Measurements from ENCODE around the gene EPB41.
"Not testable (repeated sequence)": the region's sequence is repeated elsewhere in the genome, so short reads cannot be mapped to it uniquely, and the experiment has no call there.

EPB41 gene

DNA sequence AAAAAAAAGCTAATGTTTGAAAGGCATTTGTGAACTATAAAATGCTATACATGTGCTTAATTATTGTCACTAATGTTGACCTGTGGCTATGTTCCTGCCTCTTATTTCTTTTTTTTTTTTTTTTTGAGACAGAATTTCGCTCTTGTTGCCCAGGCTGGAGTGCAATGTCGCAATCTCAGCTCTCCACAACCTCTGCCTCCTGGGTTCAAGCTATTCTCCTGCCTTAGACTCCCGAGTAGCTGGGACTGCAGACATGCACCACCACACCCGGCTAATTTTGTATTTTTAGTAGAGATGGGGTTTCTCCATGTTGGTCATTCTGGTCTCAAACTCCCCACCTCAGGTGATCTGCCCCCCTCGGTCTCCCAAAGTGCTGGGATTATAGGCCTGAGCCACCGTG is 193.7 kb downstream of the EPB41 start:
- not testable (repeated sequence) for DNase-seq (ENCODE audit: low read depth in 2 of 2)

DNA sequence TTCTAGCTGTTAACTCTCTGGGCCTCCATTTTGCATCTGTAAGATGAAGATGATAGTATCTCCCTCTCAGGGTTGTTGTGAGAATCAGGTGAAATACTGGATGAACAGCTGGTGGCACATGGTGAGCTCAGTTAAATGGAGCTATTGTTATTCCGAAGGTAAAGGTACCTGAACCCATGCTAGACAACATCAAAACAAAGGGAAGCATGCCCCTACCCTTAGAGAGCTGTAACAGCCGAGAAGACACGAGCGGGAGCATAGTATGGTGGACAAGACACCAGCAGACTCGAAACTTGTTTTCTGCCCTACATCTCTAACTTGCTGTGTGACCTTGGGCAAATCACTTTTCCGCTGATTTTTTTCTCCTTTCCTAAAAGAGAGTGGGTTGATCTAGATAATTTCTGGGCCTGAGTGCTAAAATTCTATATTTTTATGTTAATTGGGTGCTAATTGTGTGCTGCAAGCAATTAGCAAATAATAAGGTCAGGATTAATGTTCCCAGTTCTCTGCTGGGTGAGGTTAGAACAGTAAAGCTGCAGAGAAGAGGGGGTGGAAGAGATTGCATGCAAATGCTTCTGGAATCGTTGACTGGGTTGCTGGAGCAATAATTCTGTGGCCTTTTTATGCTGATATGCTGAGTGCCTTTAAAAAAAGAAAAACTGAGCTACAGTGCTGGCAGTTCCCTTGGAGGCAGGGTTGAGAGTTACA is 198.5 kb downstream of the EPB41 start:
- no peak for DNase-seq (ENCODE audit: low read depth in 2 of 2)

DNA sequence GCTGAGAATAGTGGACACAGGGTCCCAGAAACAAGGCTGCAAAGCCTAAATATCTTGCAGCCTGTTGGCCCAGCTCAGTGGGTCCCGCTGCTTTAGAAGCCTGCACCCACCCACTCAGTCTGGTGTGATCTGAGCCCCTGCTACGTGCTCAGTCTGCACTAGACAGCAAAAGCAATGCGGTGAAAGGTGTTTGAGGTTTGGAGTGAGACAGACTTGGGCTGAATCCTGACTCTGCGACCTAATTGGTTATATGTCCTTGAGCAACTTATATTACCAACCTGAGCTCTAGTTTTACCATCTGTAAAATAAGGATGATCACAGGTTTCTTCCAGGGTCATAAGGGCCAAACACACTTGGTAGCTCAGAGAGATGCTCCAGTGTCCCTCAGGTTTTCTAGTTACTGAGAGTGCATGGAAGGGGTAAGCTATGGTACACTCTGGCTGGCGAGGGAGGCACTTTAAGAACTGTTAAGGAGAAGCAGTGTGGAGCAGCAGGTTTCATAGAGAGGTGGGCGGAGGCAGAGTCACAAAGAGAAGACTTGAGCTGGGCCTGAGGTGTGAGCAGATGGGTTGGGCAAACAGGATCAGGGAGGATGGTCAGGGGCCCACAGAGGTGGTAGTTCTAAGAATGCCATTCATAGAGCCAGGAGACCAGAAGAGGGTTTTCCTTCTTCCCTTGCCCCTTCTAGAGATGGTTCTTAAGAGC is 199.2 kb downstream of the EPB41 start:
- no peak for DNase-seq (ENCODE audit: low read depth in 2 of 2)

DNA sequence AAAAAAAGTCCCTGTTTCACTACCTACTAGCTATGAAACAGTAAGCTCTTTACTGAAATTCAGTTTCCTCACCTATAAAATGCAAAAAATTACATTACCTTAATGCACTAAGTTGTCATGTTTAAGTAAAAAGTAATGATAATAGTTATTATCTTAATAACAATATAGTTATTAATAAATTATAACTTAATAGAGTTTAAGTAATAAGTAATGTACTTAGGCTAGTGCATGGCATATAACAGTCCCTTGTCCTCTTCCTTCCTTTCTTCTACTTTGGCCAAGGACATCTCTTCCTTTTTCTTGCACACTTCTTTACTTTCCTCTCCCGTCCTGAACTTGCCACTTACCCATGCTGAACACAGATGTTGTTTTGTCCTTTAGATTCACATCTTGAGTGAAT is 200.3 kb downstream of the EPB41 start:
- DNase-seq (ENCODE audit: low read depth in 2 of 2) = no peak

DNA sequence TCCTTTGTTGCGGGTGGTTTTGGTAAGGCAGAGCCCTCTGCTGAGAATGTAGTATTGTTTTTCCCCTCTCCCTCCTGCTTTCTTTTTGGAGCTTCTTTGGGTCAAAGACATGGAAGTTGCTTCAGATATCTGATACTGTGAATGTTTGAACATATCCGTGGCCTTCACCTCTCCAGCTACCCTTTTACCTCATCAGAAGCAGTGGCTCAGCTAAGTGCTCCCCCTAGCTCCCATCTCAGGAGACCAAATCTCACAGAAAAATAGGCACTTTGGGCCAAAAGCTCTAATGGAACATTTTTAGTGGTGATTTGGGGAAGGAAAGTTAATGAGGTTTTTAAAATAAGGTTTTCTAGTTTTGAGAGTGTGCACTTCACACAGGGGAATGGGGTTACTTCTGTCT is 203.0 kb downstream of the EPB41 start:
- DNase-seq (ENCODE audit: low read depth in 2 of 2) = no peak

DNA sequence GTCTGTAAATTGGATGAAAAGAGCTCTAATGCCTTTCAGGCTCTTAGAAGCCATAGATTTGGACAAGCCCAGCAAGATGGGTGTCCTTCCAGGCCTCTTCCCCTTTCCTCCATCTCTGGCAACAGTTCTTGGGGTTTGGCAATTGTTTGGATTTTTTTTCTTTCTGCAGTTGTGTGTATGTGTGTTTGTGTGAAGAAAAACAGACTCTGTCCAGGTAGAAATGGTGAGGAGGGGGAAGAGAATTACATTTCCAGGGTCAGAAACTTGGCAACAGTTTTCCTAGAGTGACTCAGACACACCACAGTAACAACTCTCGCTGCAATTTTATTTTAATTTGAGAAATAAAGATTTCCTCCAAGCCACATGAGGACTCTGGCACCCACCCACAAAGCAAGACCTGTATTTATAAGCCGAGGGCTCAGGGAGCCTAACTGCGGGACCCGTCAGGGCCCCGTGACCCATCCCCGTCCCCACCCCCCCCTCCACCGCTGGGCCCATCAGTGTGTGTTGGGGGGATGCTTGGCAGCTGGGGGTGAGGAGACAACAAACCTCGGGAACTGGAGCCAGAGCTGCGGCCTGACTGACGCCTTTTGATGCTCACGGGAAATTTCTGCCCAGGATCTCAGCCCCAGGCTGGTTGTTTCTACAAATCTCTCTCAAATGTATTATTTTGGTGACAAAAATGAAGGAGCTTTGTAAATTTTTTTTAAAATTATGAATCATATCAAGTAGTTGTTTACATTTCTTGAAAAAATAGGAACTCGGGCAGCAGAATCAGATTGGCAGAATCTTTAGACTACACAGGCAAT is 205.0 kb downstream of the EPB41 start:
- no peak for DNase-seq (ENCODE audit: low read depth in 2 of 2)

DNA sequence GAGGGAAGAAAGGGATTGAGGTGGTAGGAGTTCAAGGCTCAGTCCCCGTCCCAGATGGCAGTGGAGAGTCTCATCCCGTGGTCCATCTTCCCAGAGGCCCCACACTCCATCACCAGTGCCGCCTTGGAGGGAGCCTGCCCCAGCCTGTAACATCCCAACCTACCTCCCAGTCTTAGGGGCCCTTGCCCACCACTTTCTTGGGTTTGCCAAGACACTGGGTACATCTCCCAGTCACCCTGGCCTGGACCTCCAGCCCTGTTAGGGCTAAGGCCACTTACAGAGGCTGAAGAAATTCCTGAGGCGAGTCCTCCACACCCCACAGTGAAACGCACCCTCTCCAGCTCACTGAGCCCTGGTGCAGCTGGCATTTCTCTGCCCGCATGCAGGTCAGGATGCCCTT is 206.0 kb downstream of the EPB41 start:
- DNase-seq (ENCODE audit: low read depth in 2 of 2) = no peak

DNA sequence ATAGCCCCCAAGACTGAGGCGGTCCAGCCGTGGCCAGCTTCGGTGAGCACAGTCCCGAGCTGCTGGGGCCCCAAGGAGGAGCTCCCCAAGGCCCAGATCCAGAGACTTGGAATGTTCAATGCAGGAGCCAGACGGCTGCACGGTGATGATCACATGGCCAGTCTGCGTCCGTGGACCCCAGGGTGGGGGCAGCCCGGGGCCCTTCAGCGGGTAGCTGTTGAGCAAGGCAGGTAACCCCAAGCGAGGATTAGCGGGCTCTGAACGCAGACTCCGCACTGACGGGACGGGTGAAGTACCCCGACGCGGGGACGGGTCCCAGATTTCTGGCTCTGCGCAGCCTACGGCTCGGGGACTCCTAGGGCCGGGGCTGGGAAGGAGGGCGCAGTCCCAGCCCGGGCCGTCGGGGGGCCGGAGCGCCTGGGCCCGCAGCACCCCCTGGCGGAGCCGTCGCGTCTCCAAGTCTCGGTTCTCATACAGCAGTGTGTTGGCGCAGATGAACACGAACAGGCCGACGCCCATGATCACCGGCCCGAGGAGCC is 206.6 kb downstream of the EPB41 start:
- peak; percentile 51 to 65 for DNase-seq (ENCODE audit: low read depth in 2 of 2)

DNA sequence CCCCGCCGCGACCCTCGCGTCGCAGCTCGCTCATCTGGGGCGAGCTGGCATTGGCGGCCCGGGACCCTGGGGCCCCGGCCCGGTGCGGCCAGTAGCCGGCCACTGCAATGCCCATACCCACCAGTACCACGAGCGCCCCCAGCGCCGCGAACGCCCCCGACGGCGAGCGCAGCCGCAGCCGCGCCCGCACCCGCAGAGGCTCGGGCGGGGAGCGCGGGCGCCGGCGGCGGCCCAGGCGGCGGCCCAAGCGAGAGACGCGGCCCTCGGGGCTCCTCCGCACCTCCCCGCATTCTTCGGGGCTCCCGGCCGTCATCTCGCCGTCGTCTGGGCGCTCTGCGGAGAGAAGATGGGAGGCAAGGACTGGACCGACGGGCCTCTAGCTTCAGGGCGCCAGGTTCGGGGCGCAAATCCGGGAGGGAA is 207.2 kb downstream of the EPB41 start:
- no peak for DNase-seq (ENCODE audit: low read depth in 2 of 2)

DNA sequence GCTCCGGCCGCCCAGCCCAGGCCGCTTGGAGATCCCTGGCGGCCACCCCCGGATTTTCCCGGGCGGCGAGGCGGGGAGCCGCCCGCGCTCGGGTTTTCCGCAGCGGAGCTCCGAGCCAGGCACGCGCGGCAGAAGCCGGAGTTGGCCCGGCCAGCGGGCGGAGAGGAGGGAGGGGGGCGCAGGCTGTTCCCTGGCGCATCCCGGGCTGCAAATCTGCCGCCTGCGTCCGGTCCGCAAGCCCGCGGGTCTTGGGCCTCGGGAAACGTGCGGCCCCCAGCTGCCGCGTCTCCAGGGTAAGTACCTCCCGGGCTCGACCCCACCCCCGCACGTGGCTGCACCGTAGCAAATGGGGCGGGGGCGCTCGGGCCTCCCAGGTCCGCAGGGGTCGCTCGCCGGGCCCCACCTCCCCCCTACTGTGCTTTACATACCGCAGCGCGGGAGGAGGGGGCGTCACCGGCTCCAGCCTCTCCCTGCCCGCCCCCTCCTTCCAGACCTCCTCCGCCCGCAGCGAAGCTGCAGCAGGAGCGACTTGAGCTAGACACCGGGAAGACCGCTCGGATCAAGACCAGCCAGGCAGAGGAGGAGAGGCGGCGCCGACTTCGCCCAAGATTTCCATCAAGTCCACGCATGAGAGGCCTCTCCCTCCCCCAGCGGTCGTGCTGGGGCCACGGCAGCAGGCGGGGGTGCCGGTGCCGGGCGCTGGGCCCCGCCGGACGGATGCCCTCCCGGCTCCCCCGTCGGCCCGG is 207.7 kb downstream of the EPB41 start:
- DNase-seq (ENCODE audit: low read depth in 2 of 2) = no peak

DNA sequence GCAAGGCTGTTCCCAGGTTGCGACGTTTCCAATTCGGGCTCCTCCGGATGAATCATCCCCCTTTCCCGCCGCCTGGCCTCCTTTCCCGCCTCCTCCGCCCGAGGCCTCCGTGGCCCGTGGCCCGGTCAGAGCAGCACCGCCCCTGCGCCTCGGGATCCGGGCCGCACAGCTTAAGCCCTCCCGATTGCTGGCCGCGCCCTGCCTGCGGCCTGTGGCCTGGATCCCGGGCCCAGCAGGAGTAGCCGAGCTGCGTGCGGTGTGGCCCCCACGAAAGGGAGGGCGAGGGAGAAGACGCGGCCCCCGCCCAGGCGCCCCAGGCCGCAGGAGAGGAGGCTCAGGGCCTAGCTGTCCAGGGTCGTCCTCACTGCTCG is 208.3 kb downstream of the EPB41 start:
- DNase-seq (ENCODE audit: low read depth in 2 of 2) = no peak

DNA sequence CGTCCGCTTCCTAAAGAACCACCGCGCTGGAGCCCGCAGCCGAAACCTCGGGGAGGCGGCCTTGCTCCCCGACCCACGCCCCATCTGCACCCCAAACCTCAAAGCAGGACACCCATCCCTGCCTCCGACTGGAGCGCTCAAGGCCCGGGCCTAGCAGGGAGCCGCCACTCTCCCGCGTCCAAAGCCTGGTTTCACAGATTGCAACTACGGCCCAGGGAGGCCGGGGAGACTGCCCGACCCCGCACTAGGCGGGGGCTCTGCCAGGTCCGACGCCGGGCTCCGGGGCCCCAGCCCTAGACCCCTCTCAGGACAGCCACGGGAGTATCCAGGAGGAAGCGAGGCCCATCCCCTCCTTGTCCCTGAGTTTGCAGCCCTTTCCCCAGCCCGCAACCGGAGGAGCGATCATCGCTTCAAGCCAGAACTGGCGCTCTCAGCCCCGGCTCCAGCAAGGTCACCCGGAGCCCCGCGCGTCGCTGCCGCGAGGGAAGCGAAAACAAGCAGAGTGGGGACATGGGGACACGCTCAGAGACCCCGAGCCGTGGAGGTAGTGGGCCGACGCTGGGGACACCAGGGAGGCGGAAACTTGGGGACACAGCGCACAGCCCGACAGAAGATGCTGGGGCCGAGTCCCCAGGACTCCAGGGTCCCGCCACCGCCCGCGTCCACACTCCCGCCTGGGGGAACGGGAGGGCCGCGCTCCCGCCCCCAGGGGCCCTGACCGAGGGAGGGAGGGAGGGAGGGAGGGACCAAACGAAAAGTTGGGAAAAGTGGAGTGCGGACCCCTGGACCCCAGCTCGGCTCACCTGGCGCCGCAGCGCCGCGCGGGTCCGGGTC is 208.9 kb downstream of the EPB41 start:
- no peak for DNase-seq (ENCODE audit: low read depth in 2 of 2)

DNA sequence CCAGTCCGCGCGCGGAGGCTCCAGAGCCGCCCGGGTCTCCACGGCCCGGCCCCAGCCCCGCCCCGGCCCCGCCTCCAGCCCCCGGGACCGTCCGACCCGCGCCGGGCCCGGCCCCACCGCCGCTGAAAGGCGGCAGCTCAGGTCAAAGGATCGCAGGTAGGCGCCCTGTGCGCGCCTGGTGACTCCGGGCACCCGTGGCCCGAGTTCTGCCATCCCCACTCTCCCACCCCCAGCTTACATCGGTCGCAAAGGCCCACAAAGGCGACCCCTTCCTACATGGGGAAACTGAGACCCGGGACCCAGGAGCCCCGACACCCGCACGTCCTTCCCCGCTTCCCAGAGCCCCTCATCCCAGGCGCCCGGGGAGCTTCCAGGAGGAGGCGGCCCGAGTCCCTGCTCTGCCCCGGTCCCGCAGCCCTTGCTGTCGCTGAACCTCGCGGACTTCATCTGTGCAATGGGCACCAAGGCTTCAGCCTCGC is 209.6 kb downstream of the EPB41 start, which contains the start of gene TMEM200B:
Gene TMEM200B (minus strand): TSS at position 17 of the 479 bp plus-strand sequence. CDS start 2,075 bp downstream, outside the sequence.
- no peak for DNase-seq (ENCODE audit: low read depth in 2 of 2)

DNA sequence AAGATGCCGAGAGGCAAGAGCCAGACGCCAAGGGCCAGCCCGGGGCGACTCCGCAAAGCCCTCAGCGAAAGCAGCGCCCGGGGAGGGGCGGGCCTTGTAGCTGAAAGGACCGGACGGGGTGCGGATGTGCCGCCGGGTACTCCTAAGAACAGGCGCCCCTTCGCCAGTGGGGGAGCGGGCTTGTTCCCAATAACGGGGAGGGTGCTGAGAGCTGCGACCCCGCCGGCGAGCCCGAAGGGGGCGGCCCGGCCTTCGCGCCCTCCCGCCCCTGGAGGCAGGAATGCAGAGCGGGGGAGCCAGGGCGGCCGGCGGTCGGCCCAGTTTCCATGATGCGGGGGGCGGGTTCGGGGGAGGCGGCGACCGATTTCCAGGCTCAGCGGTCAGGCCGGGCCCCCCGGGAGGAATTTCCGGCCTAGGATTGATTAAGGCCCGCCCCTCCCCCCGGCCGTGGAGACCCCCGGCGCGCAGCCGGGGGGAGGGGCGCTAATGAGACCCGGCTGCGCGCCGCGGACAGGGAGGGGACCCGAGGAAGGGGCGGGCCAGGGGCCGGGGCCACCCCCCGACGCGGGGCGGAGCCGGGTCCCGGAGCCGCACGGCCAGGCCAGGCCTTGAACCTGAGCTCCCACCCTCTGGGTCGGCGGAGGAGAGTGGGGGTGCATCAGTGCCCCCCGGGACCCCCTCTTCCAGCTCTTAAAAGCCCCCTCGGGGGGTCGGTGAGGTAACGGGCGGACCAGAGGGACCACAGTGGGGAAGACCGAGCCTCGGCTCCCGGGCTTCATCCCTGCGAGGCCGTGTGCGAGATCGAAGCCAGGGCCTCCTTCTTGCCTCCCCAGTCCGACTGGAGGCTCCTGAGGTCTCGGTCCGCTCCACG is 210.2 kb downstream of the EPB41 start:
- peak; percentile 37 to 56 for DNase-seq (ENCODE audit: low read depth in 2 of 2)

DNA sequence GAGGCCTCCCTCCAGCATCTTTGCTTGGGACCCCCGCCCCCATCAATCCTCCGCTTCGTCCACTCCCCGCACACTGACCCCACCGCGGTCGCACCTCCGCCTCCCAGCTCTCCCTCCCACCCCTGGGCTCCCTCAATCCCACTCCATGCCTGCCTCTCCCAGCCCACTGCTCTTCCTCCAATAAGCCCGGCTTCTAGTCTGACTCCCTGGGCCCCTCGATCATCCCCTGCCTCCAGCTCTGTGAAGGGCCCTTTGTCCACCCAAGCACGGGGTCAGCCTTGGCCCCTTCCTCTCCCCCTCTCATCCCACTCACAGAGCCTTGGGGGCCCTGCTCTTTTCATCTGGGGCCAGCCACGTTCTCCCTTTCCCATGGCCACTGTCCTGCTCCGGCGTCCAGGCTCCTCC is 210.9 kb downstream of the EPB41 start:
- DNase-seq (ENCODE audit: low read depth in 2 of 2) = no peak

DNA sequence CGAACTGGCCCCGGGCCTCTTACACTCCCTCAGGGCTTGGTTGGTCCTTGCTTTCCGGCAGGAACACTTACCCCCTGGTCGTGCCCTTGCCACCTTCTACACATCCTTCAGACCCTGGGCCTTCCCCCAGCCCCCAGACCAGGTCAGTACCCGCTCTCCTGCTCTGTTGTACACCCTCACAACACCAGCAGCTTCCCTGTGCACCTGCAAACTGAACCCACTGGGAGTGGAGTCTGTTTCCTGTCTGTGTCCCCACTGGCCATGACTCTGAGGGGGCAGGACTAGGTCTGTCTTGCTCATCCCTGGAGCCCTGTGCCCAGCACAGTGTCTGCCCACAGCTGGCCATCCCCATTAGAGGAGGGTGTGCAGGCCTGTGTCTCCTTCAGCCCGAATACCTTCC is 211.4 kb downstream of the EPB41 start:
- DNase-seq (ENCODE audit: low read depth in 2 of 2) = no peak

DNA sequence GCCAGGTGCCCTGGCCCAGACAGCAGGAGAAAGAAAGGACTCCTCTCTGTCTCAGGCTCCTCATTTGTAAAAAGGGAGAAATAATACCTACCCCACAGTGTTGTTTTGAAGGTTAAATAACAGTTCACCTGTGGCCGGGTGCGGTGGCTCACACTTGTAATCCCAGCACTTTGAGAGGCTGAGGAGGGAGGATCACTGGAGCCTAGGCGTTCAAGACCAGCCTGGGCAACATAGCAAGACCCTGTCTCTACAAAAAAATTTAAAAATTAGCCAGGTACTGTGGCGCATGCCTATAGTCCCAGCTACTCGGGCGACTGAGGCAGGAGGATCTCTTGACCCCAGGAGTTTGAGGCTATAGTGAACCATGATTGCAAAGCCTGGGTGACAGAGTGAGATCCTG is 211.8 kb downstream of the EPB41 start:
- no peak for DNase-seq (ENCODE audit: low read depth in 2 of 2)

DNA sequence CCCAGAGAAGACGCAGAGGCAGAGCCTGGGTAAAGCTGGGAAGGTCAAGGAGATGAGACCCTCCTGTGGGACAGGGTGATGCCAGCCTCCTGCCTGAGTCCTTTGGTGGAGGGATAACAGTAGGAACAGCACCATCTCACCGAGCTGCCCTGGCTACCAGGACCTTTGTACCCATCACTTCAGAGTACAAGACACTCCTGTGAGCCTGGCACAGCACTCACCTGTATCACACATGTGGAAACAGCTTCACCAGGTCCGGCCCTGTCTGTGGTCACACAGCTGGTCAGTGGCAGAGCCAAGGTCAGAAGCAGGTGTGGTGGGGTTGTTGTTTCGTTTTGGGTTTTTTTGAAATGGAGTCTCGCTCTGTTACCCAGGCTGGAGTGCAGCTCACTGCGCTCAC is 214.4 kb downstream of the EPB41 start:
- DNase-seq (ENCODE audit: low read depth in 2 of 2) = no peak

DNA sequence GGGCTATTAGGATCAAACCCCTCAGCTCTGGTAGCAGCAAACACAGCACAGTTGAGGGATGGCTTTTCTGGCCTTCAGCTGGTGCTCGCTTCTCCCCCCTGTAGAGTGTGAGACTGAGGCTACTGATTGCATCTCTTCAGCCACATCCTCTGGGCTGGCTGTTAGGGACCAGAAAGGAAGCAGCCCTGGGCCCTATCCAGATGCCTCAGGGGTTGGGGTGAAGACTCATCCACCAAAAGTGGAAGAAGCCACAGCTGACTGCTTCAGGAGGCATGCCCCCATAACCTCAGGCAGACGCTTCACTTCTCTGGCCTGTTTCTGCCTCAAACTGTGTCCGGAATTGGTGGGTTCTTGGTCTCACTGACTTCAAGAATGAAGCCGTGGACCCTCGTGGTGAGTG is 215.5 kb downstream of the EPB41 start:
- no peak for DNase-seq (ENCODE audit: low read depth in 2 of 2)

DNA sequence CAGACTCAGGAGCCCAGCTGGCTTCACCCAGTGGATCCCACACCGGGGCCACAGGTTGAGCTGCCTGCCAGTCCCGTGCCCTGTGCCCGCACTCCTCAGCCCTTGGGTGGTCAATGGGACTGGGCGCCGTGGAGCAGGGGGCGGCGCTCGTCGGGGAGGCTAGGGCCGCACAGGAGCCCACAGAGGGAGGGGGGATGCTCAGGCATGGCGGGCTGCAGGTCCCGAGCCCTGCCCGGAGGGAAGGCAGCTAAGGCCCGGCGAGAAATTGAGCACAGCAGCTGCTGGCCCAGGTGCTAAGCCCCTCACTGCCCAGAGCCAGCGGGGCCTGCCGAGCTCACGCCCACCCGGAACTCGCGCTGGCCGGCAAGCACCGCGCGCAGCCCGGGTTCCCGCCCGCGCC is 216.7 kb downstream of the EPB41 start:
- not testable (repeated sequence) for DNase-seq (ENCODE audit: low read depth in 2 of 2)

Measured in stimulated activated CD4-positive, alpha-beta T cell treated with anti-CD3 and anti-CD28 coated beads, Interleukin-15, amount 100 ng/mL, for 48 hours (primary cell).